ENCODE results near the gene POP4.

DNA sequence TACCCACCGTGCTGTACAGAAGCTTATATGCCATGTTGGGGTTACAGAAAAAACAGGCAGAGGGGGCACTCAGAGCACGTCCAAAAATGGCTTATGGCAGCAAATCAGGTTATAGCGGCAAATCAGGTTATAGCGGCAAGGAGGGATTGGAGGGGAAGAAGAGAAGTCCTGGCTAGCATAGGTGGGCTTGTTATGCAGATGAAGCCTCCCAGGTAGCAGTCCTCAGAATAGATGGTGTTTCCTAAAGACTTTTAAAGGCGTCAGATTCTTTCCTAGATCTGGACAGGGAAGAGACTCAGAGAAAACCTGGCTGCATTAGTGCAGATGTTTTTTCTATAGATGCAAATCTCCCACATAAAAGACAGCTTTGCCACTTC lies 39.4 kb downstream of the POP4 start:
- TF ChIP-seq, protein P1, sequence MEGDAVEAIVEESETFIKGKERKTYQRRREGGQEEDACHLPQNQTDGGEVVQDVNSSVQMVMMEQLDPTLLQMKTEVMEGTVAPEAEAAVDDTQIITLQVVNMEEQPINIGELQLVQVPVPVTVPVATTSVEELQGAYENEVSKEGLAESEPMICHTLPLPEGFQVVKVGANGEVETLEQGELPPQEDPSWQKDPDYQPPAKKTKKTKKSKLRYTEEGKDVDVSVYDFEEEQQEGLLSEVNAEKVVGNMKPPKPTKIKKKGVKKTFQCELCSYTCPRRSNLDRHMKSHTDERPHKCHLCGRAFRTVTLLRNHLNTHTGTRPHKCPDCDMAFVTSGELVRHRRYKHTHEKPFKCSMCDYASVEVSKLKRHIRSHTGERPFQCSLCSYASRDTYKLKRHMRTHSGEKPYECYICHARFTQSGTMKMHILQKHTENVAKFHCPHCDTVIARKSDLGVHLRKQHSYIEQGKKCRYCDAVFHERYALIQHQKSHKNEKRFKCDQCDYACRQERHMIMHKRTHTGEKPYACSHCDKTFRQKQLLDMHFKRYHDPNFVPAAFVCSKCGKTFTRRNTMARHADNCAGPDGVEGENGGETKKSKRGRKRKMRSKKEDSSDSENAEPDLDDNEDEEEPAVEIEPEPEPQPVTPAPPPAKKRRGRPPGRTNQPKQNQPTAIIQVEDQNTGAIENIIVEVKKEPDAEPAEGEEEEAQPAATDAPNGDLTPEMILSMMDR (IDR thresholded peaks at IDR 0.05): no peak
- TF ChIP-seq POLR2A (IDR thresholded peaks at IDR 0.05): no peak
